ENCODE data around the gene CPTP. TPM values are rescaled to one million over a fixed set of nuclear protein-coding genes. Genes with fewer than 3 reads are reported as not detected.

CPTP gene
- total RNA-seq, 1 experiment from 2014 or later, result 14.0 TPM

- Histone ChIP-seq H4K8ac (replicated peaks; ENCODE audit: insufficient read length, low read depth, low read length) (no peak overlapping the region), H3K9me3 (ENCODE audit: control insufficient read depth, low read depth, low read length) (no peaks in the 10 kb centered on the region), H3K4ac (ENCODE audit: low read depth, low read length) (no peak overlapping the region), H2BK120ac (ENCODE audit: low read depth, low read length, poor library complexity, severe bottlenecking) (no peak overlapping the region), H3K79me1 (ENCODE audit: insufficient read depth, low read depth, low read length, poor library complexity, severe bottlenecking) (no peaks in the 10 kb centered on the region), H3T11ph (ENCODE audit: low read length) (no peak overlapping the region), H3K27me3 (ENCODE audit: insufficient read depth, low read length) (no peaks in the 10 kb centered on the region), H4K91ac (ENCODE audit: insufficient read length, low read depth, low read length) (no peak overlapping the region), H3K18ac (ENCODE audit: insufficient read length, low read depth, low read length) (no peak overlapping the region), H2AK5ac (ENCODE audit: insufficient read length, low read length) (no peak overlapping the region), H3K23ac (ENCODE audit: insufficient read length, low read depth, low read length) (no peak overlapping the region), H3K9ac (ENCODE audit: extremely low read depth, insufficient read length, low read length) (no peak overlapping the region), H2BK20ac (ENCODE audit: low read depth, low read length, poor library complexity, severe bottlenecking) (no peak overlapping the region), H3K4me2 (ENCODE audit: insufficient read depth, insufficient read length, low read length) (no peak overlapping the region), H3K4me1 (ENCODE audit: insufficient read depth, low read length) (no peaks in the 10 kb centered on the region), H2BK5ac (ENCODE audit: insufficient read length, low read length) (no peak overlapping the region), H3K79me2 (ENCODE audit: insufficient read depth, low read length) (no peaks in the 10 kb centered on the region), H3K27ac (ENCODE audit: insufficient read length, low read depth, low read length) (no peak overlapping the region), H3K14ac (ENCODE audit: insufficient read depth, low read length) (no peak overlapping the region; the same call in 1 of the 2 replicates), H2AFZ (ENCODE audit: low read length) (no peak overlapping the region), H2BK15ac (ENCODE audit: low read depth, low read length) (no peak overlapping the region), H3K56ac (ENCODE audit: insufficient read length, low read depth, low read length) (no peak overlapping the region), H4K20me1 (ENCODE audit: control insufficient read depth, insufficient read depth, insufficient read length) (no peaks in the 10 kb centered on the region), H3K23me2 (ENCODE audit: insufficient read length, low read depth, low read length, poor library complexity, severe bottlenecking) (peaks cover 4% of the 10 kb centered on the region), H4K5ac (ENCODE audit: insufficient read length, low read depth, low read length) (no peak overlapping the region), H2BK12ac (ENCODE audit: insufficient read length, low read depth, low read length) (no peak overlapping the region)
- Mint-ChIP-seq H3K4me1 (peaks cover 0 to 7% of the 10 kb centered on the region in 2 experiments; a peak in 2 of 4 replicates), H3K27ac (no peak overlapping the region), H3K9me3 (no peaks in the 10 kb centered on the region), H3K36me3 (ENCODE audit: insufficient read depth in 1 of 3, low read depth in 3 of 3) (no peaks in the 10 kb centered on the region), H3K4me3 (no peak overlapping the region), H3K27me3 (ENCODE audit: low read depth) (no peaks in the 10 kb centered on the region; the same call in 1 of the 2 replicates)
- no peak for DNase-seq
- WGBS (ENCODE audit: extremely low coverage, insufficient read length, low lambda C conversion rate), result no CpG with 5 or more reads among the region's 35 CpGs
- no peak for TF ChIP-seq CTCF (conservative IDR thresholded peaks at IDR 0.05)
Measured at GRCh38 chr1:1295154-1295923, 29.3 kb upstream of the CPTP start.
